Activated T-helper 1 cell treated with anti-CD3 and anti-CD28 coated beads, Interleukin-12 subunit alpha, Interleukin-12 subunit beta, Interleukin-2, Interleukin-4 antibody, amounts not matched to agents 30 ng/mL and 10 ng/mL and 1 ng/mL, durations not matched to agents 14 hours and 24 hours and 36 hours (primary cell): Measurements from ENCODE around the gene MX1. TPM values are rescaled to one million over a fixed set of nuclear protein-coding genes. Genes with fewer than 3 reads are reported as not detected.

Source experiments
- DNase-seq: peaks from one replicate; pipeline ENCODE4 v3.0.0; 2021; ENCODE audit warnings: low spot score
- H3K27ac Mint-ChIP-seq: one replicate; pipeline ENCODE4 v1.8.0; 2021; ENCODE audit warnings: mild to moderate bottlenecking, mixed read lengths
- H3K27me3 Mint-ChIP-seq: one replicate; pipeline ENCODE4 v1.8.0; 2022; ENCODE audit warnings: mild to moderate bottlenecking, moderate library complexity, mixed read lengths; ENCODE audit not compliant: insufficient read depth
- H3K36me3 Mint-ChIP-seq: one replicate; pipeline ENCODE4 v1.8.0; 2021; ENCODE audit warnings: low read depth, mixed read lengths
- H3K4me1 Mint-ChIP-seq: one replicate; pipeline ENCODE4 v1.8.0; 2021; ENCODE audit warnings: low read depth, mixed read lengths
- H3K4me3 Mint-ChIP-seq: one replicate; pipeline ENCODE4 v1.8.0; 2021; ENCODE audit warnings: mild to moderate bottlenecking, moderate library complexity, mixed read lengths
- H3K9me3 Mint-ChIP-seq: one replicate; pipeline ENCODE4 v1.8.0; 2021; ENCODE audit warnings: mixed read lengths
- intact Hi-C: fragments of 100-400 bp; cut with micrococcal nuclease; formaldehyde crosslinking; loops from one replicate; pipeline ENCODE4 v1.15.1; 2024
- total RNA-seq: library from RNA; stranded (reverse); gene quantifications from 2 replicates; pipeline ENCODE4 v1.2.3, GENCODE V29; 2022

The MX1 gene
- total RNA-seq, 1 donor from 2014 or later = 92.8 TPM

DNA sequence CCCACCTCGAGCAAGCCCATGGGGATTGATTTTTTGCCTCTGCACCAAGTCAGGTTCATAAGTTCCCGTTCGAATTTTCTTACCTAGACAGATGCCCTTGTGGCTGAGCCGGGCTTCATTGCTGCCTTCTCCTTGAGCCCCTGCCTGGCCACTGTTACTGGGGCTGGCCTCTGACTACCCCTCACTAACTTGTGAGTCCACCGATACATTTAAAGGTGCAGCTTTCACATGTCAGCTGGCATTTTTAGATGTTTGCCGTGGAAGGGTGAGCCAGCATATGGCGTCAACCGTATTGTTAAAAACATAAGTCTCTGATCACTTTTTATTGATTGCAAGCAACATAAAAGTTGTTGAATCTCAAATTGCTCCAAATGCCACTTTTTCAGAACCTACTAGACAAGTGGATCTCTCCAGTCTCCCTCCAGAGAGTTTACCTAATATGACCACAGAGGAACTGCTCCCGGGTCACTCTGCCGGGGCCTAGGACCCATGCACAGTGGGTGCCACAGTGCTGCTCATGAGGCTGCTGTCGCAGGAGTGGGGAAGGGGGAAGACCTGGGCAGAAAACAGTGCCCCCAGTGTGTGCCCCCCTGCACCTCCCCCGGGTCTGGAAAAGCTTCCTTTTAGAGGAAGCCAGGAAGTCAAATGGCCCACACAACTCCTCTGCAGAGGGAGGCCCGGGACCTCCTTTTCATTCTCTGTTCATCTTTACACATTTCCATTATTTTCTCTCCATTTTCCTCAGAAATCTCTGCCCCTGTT is 18.8 kb downstream of the MX1 start:
- Mint-ChIP-seq H3K27ac (peak overlapping the region; percentile 61), H3K36me3 (peaks cover 73% of the 10 kb centered on the region), H3K4me1 (no peaks in the 10 kb centered on the region), H3K4me3 (no peak overlapping the region), H3K27me3 (no peaks in the 10 kb centered on the region), H3K9me3 (no peaks in the 10 kb centered on the region)
- intact Hi-C loops = no loop called here
- DNase-seq = no peak

DNA sequence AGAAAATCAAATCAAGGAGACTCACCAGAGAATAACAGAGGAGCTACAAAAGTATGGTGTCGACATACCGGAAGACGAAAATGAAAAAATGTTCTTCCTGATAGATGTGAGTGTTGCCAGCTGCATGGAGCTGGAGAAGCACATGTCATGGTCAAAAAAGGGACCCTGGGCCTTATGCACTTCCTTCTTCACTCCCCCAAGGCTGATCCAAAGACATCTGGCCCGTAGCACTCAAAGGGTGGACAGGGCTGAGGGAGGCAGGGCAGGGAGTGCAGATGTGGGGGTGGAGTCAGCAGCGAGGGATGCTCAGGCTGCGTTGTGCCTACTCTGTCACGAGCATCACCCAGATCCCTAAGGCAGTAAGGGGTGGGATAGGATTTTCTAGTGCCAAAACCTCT is 19.4 kb downstream of the MX1 start:
- peaks cover 77% of the 10 kb centered on the region for H3K36me3 Mint-ChIP-seq

DNA sequence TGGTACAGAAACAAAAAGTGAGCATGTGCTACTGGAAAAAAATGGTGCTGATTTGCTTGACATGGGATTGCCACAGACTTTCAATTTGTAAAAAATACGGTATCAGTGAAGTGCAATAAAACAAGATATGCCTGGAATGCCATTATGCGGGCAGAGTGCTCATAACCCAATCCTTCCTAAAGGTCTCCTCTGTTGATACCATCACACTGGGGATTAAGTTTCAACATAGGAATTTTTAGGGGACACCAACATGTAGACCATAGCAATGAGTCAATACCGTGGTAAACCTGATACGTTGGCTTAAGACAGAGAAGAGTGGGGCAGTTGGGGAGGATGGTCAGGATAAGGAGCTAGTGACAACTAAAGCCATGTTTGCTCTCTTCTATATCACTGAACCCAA is 20.5 kb downstream of the MX1 start:
- no peak overlapping the region for H3K27ac Mint-ChIP-seq

More for the DNA sequence above, 19.4 kb downstream of the MX1 start:
- Mint-ChIP-seq H3K9me3 (no peaks in the 10 kb centered on the region), H3K4me1 (no peaks in the 10 kb centered on the region), H3K4me3 (no peak overlapping the region), H3K27ac (peak overlapping the region; percentile 61), H3K27me3 (no peaks in the 10 kb centered on the region)
- intact Hi-C loops = no loop called here
- DNase-seq = no peak

DNA sequence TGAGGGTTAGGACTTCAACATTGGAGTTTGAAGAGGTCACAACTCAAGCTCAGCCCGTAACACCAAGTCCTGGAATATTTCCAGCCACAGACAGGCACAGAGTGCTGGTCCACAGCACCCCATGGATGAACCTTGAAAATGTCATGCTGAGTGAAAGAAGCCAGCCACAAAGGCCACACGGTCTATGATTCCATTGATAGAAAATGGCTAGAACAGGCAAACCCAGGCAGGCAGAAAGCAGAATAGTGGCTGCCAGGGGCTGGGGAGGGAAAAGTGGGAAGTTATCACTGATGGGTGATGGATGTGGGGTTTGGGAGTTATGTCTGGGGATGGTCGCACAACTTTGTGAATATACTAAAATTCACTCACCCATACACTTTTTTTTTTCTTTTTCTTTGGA is 21.3 kb downstream of the MX1 start:
- Mint-ChIP-seq H3K27me3 (no peaks in the 10 kb centered on the region), H3K27ac (peak overlapping the region; percentile 18), H3K4me3 (no peak overlapping the region), H3K36me3 (peaks cover 77% of the 10 kb centered on the region), H3K9me3 (no peaks in the 10 kb centered on the region), H3K4me1 (peaks cover 6% of the 10 kb centered on the region)
- DNase-seq = no peak
- intact Hi-C loops = no loop called here

More for the DNA sequence above, 20.5 kb downstream of the MX1 start:
- no peaks in the 10 kb centered on the region for H3K27me3 Mint-ChIP-seq
- no peak for DNase-seq
- intact Hi-C loops = no loop called here
- H3K36me3 Mint-ChIP-seq = peaks cover 76% of the 10 kb centered on the region
- no peaks in the 10 kb centered on the region for H3K9me3 Mint-ChIP-seq
- no peak overlapping the region for H3K4me3 Mint-ChIP-seq
- no peaks in the 10 kb centered on the region for H3K4me1 Mint-ChIP-seq

DNA sequence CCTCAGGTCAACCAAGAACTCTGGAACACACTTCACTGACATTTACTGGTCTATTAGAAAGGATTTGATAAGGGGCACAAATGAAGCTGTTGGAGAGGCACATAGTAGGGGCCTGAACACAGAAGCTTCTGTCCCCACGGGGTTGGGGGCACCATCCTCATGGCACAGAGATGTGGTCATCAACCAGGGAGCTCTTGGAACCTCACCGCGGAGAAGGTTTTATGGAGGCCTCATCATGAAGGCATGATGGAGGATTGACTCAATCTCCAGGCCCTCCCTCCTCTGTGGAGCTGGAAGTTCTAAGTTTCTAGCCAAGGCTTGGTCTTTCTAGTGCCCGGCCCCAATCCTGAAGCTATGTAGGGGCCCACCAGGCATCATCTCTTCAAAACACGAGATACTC is 23.6 kb downstream of the MX1 start:
- Mint-ChIP-seq H3K4me1 (peaks cover 8% of the 10 kb centered on the region), H3K27ac (no peak overlapping the region), H3K9me3 (no peaks in the 10 kb centered on the region), H3K4me3 (no peak overlapping the region), H3K36me3 (peaks cover 74% of the 10 kb centered on the region), H3K27me3 (no peaks in the 10 kb centered on the region)
- no peak for DNase-seq
- intact Hi-C loops = no loop called here

DNA sequence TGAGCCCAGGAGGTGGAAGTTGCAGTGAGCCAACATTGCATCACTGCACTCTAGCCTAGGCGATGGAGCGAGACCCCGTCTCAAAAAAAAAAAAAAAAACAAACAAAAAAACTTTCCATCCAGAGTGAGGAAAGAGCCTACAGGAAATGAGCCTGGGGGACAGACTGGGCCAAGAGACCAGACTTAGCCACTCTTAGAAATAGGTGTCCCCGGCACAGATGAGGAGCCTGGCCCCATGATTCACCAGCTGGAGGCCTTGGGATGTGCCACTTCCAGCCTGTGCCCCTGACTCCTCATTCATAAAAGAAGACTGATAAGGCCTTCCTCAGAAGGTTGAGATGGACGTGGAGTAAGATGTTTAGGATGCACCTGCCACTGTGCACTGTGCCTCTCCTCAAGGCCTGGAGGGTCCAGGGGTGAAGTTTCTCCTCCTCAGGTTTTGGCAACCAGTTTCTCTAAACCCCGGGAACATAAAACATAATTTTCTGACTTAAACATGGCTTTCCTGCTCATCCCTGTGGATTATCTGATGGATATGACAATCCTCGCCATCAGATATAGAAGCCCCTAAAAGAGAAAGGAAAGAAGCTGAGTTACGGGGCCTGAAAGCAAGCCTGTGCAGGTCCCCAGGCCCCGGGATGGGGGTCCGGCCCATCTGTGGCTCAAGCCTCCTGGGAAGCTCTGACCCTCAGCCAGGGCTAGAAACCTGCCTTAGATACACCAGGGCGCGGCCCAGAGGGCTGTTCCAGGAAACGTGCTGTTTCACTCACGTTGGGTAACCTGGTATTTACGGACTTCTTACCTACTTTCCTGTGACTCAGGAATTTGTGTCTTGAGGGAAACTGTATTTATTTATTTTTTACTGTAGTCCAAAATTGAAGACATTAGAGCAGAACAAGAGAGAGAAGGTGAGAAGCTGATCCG is 26.0 kb downstream of the MX1 start:
- intact Hi-C loops = no loop called here
- H3K4me3 Mint-ChIP-seq = no peak overlapping the region
- no peaks in the 10 kb centered on the region for H3K9me3 Mint-ChIP-seq
- no peaks in the 10 kb centered on the region for H3K27me3 Mint-ChIP-seq
- H3K36me3 Mint-ChIP-seq = peaks cover 71% of the 10 kb centered on the region
- peaks cover 10% of the 10 kb centered on the region for H3K4me1 Mint-ChIP-seq
- H3K27ac Mint-ChIP-seq = peak overlapping the region; percentile 23
- DNase-seq = no peak

DNA sequence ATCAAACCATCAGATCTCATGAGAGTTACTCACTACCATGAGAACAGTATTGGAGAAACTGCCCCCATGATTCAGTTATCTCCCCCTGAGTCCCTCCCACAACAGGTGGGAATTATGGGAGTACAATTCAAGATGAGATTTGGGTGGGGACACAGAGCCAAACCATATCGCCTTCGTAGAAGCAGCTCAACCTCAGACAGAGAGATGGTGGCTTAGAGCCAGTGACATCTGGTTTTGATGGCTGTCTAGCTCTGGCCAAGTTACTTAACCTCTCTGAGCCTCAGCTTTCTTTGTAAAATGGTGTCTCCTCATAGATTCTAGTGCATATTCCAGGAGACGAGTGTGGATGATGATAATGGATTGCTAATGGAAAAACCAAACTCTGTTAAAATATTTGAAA is 27.2 kb downstream of the MX1 start:
- intact Hi-C loops = no loop called here
- no peak overlapping the region for H3K4me3 Mint-ChIP-seq
- H3K4me1 Mint-ChIP-seq = peaks cover 12% of the 10 kb centered on the region
- peak overlapping the region; percentile 3 for H3K27ac Mint-ChIP-seq
- H3K9me3 Mint-ChIP-seq = no peaks in the 10 kb centered on the region
- peaks cover 70% of the 10 kb centered on the region for H3K36me3 Mint-ChIP-seq
- no peak for DNase-seq
- no peaks in the 10 kb centered on the region for H3K27me3 Mint-ChIP-seq

DNA sequence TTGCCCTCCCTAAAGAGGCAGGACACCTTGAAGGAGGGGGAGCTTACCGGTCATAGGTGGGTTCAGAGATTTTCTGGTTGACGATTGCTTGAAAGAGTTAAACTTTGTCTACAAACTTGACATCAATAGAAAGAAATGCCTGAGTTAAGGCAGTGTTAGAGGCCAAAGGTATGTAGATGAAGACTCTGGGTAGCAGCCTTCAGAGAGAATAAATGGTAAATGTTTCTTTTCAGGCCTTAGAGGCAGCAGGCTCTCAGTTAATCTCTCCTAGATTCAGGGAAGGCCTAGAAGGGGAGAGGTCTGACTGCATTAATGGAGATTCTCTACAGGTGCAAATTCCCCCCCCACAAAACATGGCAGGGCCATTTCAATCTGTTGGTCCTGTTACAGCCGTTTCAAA is 27.7 kb downstream of the MX1 start:
- H3K27ac Mint-ChIP-seq = no peak overlapping the region
- H3K9me3 Mint-ChIP-seq = no peaks in the 10 kb centered on the region
- H3K27me3 Mint-ChIP-seq = no peaks in the 10 kb centered on the region
- H3K4me3 Mint-ChIP-seq = no peak overlapping the region
- DNase-seq = no peak
- intact Hi-C loops = no loop called here
- H3K4me1 Mint-ChIP-seq = peaks cover 12% of the 10 kb centered on the region
- H3K36me3 Mint-ChIP-seq = peaks cover 73% of the 10 kb centered on the region

DNA sequence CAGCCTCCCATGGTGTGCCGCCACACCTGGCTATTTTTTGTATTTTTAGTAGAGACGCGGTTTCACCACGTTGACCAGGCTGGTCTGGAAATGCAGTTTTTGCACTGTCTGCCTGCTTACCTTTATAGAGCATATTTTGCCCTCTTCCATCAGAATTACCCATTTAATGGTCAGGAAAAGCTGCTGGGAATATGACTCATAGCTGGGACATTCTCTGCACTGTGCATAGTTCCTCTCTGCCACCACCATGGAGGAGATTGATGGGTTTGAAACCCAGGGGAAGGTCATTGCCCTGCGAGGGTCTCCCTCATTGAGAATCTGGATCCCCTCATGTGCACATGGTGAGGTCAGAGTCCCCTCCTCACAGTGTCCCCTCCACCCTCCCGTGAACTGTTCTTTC is 32.1 kb downstream of the MX1 start:
- no peak for DNase-seq
- peaks cover 8% of the 10 kb centered on the region for H3K9me3 Mint-ChIP-seq
- H3K27ac Mint-ChIP-seq = no peak overlapping the region
- H3K4me3 Mint-ChIP-seq = no peak overlapping the region
- intact Hi-C loops = no loop called here
- H3K36me3 Mint-ChIP-seq = peaks cover 55% of the 10 kb centered on the region
- H3K27me3 Mint-ChIP-seq = no peaks in the 10 kb centered on the region
- H3K4me1 Mint-ChIP-seq = peaks cover 11% of the 10 kb centered on the region

DNA sequence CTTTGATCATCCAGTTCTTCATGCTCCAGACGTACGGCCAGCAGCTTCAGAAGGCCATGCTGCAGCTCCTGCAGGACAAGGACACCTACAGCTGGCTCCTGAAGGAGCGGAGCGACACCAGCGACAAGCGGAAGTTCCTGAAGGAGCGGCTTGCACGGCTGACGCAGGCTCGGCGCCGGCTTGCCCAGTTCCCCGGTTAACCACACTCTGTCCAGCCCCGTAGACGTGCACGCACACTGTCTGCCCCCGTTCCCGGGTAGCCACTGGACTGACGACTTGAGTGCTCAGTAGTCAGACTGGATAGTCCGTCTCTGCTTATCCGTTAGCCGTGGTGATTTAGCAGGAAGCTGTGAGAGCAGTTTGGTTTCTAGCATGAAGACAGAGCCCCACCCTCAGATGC is 32.5 kb downstream of the MX1 start:
- H3K9me3 Mint-ChIP-seq = peaks cover 9% of the 10 kb centered on the region
- no peak overlapping the region for H3K4me3 Mint-ChIP-seq
- no peak overlapping the region for H3K27ac Mint-ChIP-seq
- intact Hi-C loops = no loop called here
- no peak for DNase-seq
- H3K27me3 Mint-ChIP-seq = no peaks in the 10 kb centered on the region
- peaks cover 11% of the 10 kb centered on the region for H3K4me1 Mint-ChIP-seq
- peaks cover 52% of the 10 kb centered on the region for H3K36me3 Mint-ChIP-seq

DNA sequence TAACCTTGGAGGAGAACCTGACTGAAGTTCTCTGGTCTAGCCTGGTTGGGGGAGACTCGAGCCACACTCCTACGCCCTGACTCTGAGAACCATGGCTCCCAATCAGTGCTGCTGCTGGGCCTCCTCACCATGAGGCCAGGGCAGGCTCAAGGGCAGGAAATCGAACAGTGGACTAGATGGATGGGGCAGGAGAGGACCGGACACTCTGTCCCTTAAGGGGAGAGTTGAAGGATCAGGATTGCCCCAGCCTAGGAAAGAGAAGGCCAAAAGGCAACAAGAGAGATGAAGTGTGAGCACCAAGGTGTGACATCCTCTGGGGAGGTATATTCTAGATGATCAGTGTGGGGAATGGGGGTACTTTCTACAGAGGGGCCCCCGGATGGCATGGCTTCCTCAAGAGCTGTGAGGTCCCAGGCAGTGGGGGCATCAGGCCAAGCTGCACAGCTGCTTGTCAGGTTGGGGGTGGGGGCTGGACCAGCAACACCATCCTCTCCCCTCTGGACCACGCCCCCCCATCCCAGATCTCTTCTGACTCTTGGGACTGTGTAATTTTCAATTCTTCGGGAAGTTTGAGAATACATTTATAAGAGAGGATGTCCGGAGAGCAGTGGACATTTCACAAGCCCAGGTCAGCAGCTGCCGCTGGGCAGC is 34.0 kb downstream of the MX1 start:
- Mint-ChIP-seq H3K36me3 (peaks cover 54% of the 10 kb centered on the region), H3K27me3 (no peaks in the 10 kb centered on the region), H3K4me3 (no peak overlapping the region), H3K9me3 (peaks cover 9% of the 10 kb centered on the region), H3K4me1 (peaks cover 11% of the 10 kb centered on the region), H3K27ac (peak overlapping the region; percentile 29)
- DNase-seq = no peak
- intact Hi-C loops = loop anchor here (1.0 to 10.0 kb wide), 2 partner anchors 177 to 335 kb away; no protein-coding TSS in a partner anchor

DNA sequence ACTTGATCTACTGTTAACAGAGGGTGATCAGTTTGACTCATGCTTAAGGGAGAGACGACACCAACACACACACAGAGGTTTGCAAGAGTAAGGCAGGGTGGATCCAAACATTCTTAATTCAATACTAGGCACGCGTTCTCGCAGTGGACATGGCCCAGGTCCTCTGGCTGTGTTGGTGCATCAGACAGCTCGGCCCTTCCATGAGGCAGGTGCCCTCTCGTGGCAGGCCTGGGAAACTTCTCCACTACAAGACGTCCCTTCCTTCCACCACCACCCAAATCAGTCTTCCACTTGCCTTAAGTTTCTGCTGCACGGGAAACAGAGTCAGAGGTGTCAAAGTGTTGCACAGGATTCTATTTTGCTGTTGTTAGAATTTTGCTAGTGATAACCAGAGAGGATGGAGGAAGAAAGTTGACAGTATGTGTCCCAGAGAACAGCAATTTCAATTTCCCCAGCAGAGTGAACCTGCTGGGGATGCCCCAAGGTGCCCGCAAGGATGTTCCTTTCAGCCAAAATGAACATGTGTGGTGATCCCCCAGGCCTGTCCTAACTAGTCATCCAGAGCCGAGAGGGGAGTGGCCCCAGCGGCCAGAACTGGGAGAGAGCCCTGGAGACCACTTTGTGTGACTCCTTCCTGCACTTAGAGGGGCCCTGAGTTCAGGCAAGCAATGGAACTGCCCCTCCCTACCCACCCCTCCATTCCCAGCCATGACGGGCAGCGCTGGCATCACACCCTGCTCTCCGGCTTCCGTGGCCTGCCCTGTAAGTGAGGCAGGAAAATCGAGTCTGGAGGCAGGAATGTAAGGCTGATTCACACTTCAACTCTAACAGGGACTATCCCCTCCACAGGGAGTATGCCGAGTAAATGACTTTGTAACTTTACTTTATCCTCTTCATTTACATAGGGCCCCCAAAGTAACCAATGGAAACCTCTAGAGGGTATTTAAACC is 34.8 kb downstream of the MX1 start:
- peaks cover 9% of the 10 kb centered on the region for H3K9me3 Mint-ChIP-seq
- intact Hi-C loops = loop anchor here (1.0 to 10.0 kb wide), 2 partner anchors 178 to 336 kb away; no protein-coding TSS in a partner anchor

More for the DNA sequence above, 34.8 kb downstream of the MX1 start:
- Mint-ChIP-seq H3K4me3 (no peak overlapping the region), H3K27ac (no peak overlapping the region), H3K27me3 (no peaks in the 10 kb centered on the region), H3K4me1 (peaks cover 11% of the 10 kb centered on the region), H3K36me3 (peaks cover 46% of the 10 kb centered on the region)
- peak; percentile 9 for DNase-seq
